Body of pancreas (tissue), 4 donors: ENCODE results near the gene MAN2A1. TPM values are rescaled to one million over a fixed set of nuclear protein-coding genes. Genes with fewer than 3 reads are reported as not detected.

ENCODE experiments used
- ATAC-seq: fragments of 150-250 bp; one replicate; pipeline ENCODE4 v1.9.1; 2016
- DNase-seq, 4 donors: peaks; one replicate each; pipeline ENCODE4 v3.0.0-alpha.2; 2019
- H3K27ac ChIP-seq, 4 donors: fragments of 200-600 bp; sonication (generic); 1 replicate in 3 of 4; 2 replicates in 1 of 4; pipeline versions ENCODE4 v1.5.1 to v1.6.1; 2016 to 2019; ENCODE audit warnings: mild to moderate bottlenecking in 1 of 4, mixed read lengths in 1 of 4, moderate library complexity in 1 of 4
- H3K27me3 ChIP-seq, 2 donors: fragments of 200-600 bp; sonication (generic); one replicate each; pipeline ENCODE4 v1.6.0; 2016; ENCODE audit warnings: mild to moderate bottlenecking in 1 of 2
- H3K36me3 ChIP-seq, 2 donors: fragments of 200-600 bp; sonication (generic); replicated peaks in 1 of 2; 2 replicates each; pipeline ENCODE4 v1.5.1; 2016; ENCODE audit warnings: low read depth in 2 of 2; ENCODE audit not compliant: insufficient read depth in 1 of 2
- H3K4me1 ChIP-seq: fragments of 200-600 bp; sonication (generic); one replicate; pipeline ENCODE4 v1.6.0; 2016
- H3K4me3 ChIP-seq, 2 donors: fragments of 200-600 bp; sonication (generic); 1 replicate in 1 of 2; 2 replicates in 1 of 2; pipeline ENCODE4 v1.5.1; 2016 to 2019
- H3K9me3 ChIP-seq, 3 donors: fragments of 200-600 bp; sonication (generic); 1 replicate in 2 of 3; 2 replicates in 1 of 3; pipeline ENCODE4 v1.5.1; 2016
- CTCF ChIP-seq, 7 experiments: fragments of 450-650 bp in 4 of 7; fragments of 200-600 bp in 3 of 7; sonication (generic) in 3 of 7; IDR thresholded peaks; one replicate each; pipeline ENCODE4 v1.5.1; 2016 to 2019; ENCODE audit warnings: antibody characterized with exemption in 7 of 7
- POLR2A ChIP-seq, 3 donors: fragments of 450-650 bp; IDR thresholded peaks; one replicate each; pipeline ENCODE4 v1.6.1; 2016; ENCODE audit warnings: antibody characterized with exemption in 3 of 3, mild to moderate bottlenecking in 2 of 3
- WGBS, 2 donors: methylation state at CpG; one replicate each; pipeline ENCODE4 v1.1.5; 2017; 5-methylcytosine and 5-hydroxymethylcytosine counted together
- intact Hi-C: fragments of 100-400 bp; cut with DNase I; formaldehyde crosslinking; loops from one replicate; pipeline ENCODE4 v1.15.1; 2023
- total RNA-seq, 2 donors: library from RNA; depleted of rRNA; stranded (reverse); fragments of >200 nt; gene quantifications; one replicate each; pipeline ENCODE4 v1.1.0, GENCODE V29; 2016

Gene MAN2A1
- total RNA-seq, 2 donors from 2014 or later, result 43.8 to 61.7 TPM

GRCh38 chr5:109690242-109690974, 681 bp downstream of the MAN2A1 start:
- peak; percentile 7 for ATAC-seq
- Histone ChIP-seq H3K27ac (peak overlapping the region; percentile 93 to 99 (median 97)), H3K4me1 (peaks cover 44% of the 10 kb centered on the region), H3K36me3 (no peaks in the 10 kb centered on the region), H3K4me3 (peak overlapping the region; percentile 71 to 82), H3K9me3 (no peaks in the 10 kb centered on the region), H3K27me3 (no peaks in the 10 kb centered on the region)
- 0% methylated on average over 20 to 65 of the region's 71 CpGs for WGBS, 2 donors
- intact Hi-C loops, result no loop called here
- TF ChIP-seq CTCF (IDR thresholded peaks at IDR 0.05), result no peak
- TF ChIP-seq POLR2A (IDR thresholded peaks at IDR 0.05), result no peak
- DNase-seq, result peak; percentile 39 to 56 (median 48)

- Histone ChIP-seq H3K9me3 (no peaks in the 10 kb centered on the region), H3K36me3 (no peaks in the 10 kb centered on the region), H3K27me3 (no peaks in the 10 kb centered on the region), H3K4me3 (peak overlapping the region; percentile 71 to 82), H3K4me1 (peaks cover 50% of the 10 kb centered on the region), H3K27ac (peak overlapping the region; percentile 93 to 99 (median 97))
- 1% methylated on average over 26 of the region's 26 CpGs for WGBS, 2 donors
- peak; percentile 59 to 98 (median 84) for TF ChIP-seq CTCF (IDR thresholded peaks at IDR 0.05)
- no peak for TF ChIP-seq POLR2A (IDR thresholded peaks at IDR 0.05)
- DNase-seq (peak; percentile 75 to 83 (median 78)), ATAC-seq (peak; percentile 41)
- intact Hi-C loops, result no loop called here
These were observed 1.3 kb downstream of the MAN2A1 start for GRCh38 chr5:109690975-109691574.

- Histone ChIP-seq H3K9me3 (no peaks in the 10 kb centered on the region), H3K36me3 (no peaks in the 10 kb centered on the region), H3K4me1 (peaks cover 57% of the 10 kb centered on the region), H3K4me3 (no peak overlapping the region), H3K27me3 (no peaks in the 10 kb centered on the region), H3K27ac (peak overlapping the region in 2 of 4 donors; percentile 8 to 20)
- intact Hi-C loops, result no loop called here
- 37 to 68% methylated on average over 1 of the region's 1 CpG for whole genome bisulfite sequencing, 2 donors
- TF ChIP-seq POLR2A (IDR thresholded peaks at IDR 0.05), result no peak
- TF ChIP-seq CTCF (IDR thresholded peaks at IDR 0.05), result no peak
- no peak for DNase-seq
- ATAC-seq, result no peak
These were observed 2.3 kb downstream of the MAN2A1 start for GRCh38 chr5:109691996-109692395.

GRCh38 chr5:109692852-109693251, 3.1 kb downstream of the MAN2A1 start:
- DNase-seq (peak in 3 of 4 donors; percentile 19 to 32 (median 24)), ATAC-seq (no peak)
- peaks cover 66% of the 10 kb centered on the region for H3K4me1 ChIP-seq
- H3K4me3 ChIP-seq, result no peak overlapping the region
- no peak for TF ChIP-seq CTCF (IDR thresholded peaks at IDR 0.05)
- TF ChIP-seq POLR2A (IDR thresholded peaks at IDR 0.05), result no peak
- no peaks in the 10 kb centered on the region for H3K27me3 ChIP-seq
- 60 to 63% methylated on average over 2 to 4 of the region's 4 CpGs for WGBS, 2 donors
- intact Hi-C loops, result no loop called here
- H3K36me3 ChIP-seq, result no peaks in the 10 kb centered on the region
- H3K27ac ChIP-seq, result no peak overlapping the region
- H3K9me3 ChIP-seq, result no peaks in the 10 kb centered on the region
